PFSK-1 (cell line): ENCODE data around the gene KNL1.

Experiments
- FOXP2 ChIP-seq: optimal IDR thresholded peaks from 2 replicates; pipeline ENCODE3; 2011; ENCODE audit warnings: borderline replicate concordance, control low read depth, inconsistent platforms; ENCODE audit not compliant: insufficient read depth; ENCODE audit errors: extremely low read length, extremely low read depth
- POLR2AphosphoS5 ChIP-seq: IDR thresholded peaks from 2 replicates; pipeline ENCODE4 v1.6.1; 2012; ENCODE audit warnings: low read depth, mild to moderate bottlenecking, control low read depth, low read length, moderate library complexity
- SIN3A ChIP-seq: IDR thresholded peaks from 2 replicates; pipeline ENCODE4 v1.6.1; 2012; ENCODE audit warnings: mild to moderate bottlenecking, low read length, moderate library complexity, borderline replicate concordance; ENCODE audit not compliant: insufficient read depth
- TAF1 ChIP-seq: IDR thresholded peaks from 2 replicates; pipeline ENCODE4 v1.6.1; 2012; ENCODE audit warnings: low read length, control low read depth, borderline replicate concordance; ENCODE audit not compliant: insufficient read depth
- TF ChIP-seq, protein P1 (sequence below), 2 experiments: IDR thresholded peaks; 2 replicates each; pipeline versions ENCODE4 v1.6.1 to v1.8.0; 2011 to 2012; ENCODE audit warnings: low read depth in 2 of 2, low read length in 2 of 2, control low read depth in 1 of 2, inconsistent platforms in 1 of 2, mild to moderate bottlenecking in 1 of 2, moderate library complexity in 1 of 2; ENCODE audit not compliant: insufficient read depth in 1 of 2

DNA sequence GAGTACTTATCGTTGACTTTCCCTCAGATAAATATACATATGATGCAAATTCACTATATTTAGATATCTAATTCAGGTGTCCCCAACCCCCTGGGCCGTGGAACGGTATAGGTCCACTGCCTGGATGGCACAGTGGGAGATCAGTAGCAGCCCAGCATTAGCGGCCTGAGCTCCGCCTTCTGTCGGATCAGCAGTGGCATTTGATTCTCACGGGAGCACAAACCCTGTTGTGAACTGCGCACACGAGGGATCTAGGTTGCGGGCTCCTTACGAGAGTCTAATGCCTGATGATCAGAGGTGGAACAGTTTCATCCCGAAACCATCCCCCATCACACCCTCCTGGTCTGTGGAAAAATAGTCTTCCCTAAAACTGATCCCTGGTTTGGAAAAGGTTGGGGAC is 6.9 kb downstream of the KNL1 start:
- TF ChIP-seq TAF1 (no peak), POLR2AphosphoS5 (no peak), SIN3A (no peak), FOXP2 (no peak)
- TF ChIP-seq, protein P1, sequence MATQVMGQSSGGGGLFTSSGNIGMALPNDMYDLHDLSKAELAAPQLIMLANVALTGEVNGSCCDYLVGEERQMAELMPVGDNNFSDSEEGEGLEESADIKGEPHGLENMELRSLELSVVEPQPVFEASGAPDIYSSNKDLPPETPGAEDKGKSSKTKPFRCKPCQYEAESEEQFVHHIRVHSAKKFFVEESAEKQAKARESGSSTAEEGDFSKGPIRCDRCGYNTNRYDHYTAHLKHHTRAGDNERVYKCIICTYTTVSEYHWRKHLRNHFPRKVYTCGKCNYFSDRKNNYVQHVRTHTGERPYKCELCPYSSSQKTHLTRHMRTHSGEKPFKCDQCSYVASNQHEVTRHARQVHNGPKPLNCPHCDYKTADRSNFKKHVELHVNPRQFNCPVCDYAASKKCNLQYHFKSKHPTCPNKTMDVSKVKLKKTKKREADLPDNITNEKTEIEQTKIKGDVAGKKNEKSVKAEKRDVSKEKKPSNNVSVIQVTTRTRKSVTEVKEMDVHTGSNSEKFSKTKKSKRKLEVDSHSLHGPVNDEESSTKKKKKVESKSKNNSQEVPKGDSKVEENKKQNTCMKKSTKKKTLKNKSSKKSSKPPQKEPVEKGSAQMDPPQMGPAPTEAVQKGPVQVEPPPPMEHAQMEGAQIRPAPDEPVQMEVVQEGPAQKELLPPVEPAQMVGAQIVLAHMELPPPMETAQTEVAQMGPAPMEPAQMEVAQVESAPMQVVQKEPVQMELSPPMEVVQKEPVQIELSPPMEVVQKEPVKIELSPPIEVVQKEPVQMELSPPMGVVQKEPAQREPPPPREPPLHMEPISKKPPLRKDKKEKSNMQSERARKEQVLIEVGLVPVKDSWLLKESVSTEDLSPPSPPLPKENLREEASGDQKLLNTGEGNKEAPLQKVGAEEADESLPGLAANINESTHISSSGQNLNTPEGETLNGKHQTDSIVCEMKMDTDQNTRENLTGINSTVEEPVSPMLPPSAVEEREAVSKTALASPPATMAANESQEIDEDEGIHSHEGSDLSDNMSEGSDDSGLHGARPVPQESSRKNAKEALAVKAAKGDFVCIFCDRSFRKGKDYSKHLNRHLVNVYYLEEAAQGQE (IDR thresholded peaks at IDR 0.05; ENCODE audit: insufficient read depth in 1 of 2, low read depth in 2 of 2, low read length in 2 of 2) = no peak
